GM18526 (cell line): ENCODE data around the gene DNAJC21.

ENCODE experiments used
- POLR2A ChIP-seq: IDR thresholded peaks from 3 replicates; pipeline ENCODE4 v1.6.1; 2011; ENCODE audit not compliant: insufficient read length; ENCODE audit errors: extremely low read depth

DNAJC21 gene

DNA sequence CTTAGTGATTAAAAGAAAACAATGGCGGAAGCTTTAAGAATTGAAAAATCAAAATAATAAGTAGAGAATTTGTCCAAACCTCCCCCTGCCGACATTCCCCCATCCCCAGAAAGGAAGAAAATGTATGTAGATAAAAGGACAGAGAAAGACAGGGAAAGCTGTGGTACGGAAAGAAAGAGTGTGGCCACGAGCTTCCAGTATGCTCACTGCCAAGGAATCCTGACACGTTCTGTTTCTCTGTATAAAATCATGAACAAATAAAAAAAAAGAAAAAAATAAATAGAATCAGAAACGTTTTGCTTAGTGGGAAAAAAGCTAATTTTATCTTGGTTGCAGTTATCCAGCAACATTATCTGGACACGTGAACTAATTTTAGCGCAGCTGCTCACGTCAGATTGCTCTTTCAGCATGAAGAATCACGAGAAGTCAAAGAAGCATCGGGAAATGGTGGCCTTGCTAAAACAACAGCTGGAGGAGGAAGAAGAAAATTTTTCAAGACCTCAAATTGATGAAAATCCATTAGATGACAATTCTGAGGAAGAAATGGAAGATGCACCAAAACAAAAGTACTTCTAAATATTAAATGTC, 15.2 kb downstream of the DNAJC21 start:
- TF ChIP-seq POLR2A: no peak

DNA sequence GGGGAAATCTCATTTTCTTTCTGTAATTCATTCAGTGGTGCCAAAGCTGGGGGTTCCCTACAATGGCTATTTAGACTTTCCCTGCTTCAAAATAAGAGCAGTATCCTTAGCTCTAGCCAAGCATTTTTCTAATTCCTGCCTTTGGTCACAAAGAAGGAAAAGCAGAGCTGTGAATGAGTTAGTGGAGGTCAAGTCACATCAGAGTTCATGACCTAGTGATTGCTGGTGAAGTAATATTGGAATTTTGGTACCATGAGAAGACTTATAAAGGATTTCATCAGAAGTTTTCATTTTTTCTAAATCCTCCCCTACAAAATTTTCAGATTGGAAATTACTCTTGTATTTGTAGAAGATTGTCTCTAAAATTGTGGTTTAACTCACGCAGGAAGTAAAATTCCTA, 28.0 kb downstream of the DNAJC21 start:
- no peak for TF ChIP-seq POLR2A

DNA sequence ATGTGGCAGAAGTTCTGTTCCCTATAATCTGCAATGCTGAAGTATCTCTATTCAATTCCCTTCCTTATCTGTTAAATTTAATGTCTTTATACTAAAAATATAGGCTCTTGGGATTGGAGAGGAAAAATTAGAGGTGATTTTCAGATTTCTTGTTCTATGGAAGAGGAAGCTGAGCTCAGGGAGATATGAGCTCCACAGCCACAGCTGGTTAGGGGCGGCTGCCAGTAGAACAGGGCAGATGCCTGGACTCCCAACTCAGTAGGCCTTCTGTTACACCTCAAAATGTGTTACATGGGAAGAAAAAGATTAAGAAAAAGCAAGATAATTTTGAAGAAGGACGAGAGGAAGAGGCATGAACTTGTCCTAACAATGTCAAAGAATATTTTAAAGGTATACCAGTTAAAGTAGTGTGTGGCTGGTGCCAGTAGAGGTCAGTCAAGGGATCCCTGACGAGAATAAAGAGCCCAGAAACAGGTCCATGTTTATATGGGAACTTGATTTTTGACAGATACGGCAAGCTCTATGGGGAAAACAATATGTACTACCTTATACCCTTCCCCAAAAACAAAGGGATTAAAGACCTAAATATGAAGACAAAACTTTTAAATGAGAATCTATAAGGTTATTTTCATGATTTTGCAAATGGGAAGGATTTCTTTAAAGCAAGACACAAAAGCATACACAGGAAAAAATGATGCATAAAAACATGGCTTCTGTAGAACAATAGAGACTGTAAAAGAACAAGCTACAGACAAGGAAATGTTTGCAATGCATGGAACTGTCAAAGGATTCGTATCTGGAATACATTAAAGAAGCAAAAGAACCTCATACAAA, 28.7 kb downstream of the DNAJC21 start:
- no peak for TF ChIP-seq POLR2A

DNA sequence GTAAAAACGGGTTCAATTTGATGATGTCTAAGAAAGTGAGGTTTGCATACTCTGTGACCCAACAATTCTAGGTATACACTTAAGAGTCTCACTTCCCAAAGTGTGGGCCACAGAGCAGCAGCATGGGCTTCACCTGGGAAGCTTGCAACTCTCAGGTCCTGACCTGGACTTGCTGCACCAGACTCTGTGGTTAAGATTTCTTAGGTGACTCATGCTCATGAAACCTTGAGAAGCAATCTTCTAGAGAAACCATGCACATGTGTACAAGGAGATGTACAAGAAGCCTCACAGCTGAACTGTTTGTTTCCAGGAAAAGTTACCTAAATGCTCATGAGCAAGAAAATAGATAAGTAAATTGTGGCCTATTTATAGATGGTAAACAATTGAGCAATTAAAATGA, 30.0 kb downstream of the DNAJC21 start:
- TF ChIP-seq POLR2A: no peak

DNA sequence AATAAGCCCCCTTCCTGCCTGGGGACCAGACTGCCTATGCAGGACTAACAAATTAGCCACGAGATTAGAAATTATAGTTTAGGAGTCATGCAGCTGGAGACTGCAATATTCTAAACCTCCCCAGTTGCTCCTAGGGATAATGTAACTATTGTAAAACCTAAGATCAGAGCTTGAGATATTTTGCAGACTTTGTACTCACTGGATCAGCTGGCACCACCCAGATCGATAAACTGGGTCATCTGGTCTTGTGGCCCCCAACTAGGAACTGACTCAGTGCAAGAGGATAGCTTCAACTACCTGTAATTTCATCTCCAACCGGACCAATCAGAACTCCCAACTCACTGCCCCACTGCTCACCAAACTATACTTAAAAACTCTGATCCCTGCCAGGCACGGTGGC, 38.2 kb downstream of the DNAJC21 start:
- TF ChIP-seq POLR2A: no peak

DNA sequence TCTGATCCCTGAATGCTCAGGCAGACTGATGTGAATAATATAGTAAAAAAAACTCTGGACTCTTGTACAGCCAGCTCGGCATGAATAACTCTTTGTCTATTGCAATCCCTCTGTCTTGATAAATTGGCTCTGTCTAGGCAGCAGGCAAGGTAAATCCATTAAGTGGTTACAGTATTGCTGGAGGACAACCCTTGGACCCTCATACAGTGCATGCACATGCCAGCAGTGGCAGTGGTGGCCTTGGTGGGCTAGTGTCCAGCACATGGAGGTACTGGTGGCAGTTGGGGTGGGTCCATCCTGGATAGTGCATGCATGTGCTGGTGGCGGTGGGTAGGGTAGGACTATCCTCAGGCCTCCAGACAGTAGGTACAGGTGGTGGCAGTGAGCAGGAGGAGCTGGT, 38.9 kb downstream of the DNAJC21 start:
- TF ChIP-seq POLR2A: no peak

DNA sequence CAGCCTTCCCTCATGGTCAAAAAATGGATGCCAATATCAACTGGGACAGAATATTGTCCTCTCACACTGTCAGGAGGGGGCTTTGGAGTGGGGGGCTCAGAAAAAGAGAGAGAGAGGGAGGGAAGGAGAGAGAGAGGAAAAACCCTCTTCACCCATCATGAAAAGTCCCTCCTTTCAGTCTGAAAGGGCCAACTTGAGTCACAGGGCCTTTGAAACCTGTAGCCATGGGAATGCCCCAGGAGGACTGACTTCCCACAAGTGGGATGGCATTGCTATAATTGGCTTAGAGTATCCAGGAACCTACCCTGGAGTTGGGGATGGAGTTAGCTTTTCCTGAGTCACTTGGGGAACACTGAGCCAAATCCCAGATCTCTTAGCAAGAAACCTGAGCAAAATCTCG, 41.2 kb downstream of the DNAJC21 start:
- no peak for TF ChIP-seq POLR2A

DNA sequence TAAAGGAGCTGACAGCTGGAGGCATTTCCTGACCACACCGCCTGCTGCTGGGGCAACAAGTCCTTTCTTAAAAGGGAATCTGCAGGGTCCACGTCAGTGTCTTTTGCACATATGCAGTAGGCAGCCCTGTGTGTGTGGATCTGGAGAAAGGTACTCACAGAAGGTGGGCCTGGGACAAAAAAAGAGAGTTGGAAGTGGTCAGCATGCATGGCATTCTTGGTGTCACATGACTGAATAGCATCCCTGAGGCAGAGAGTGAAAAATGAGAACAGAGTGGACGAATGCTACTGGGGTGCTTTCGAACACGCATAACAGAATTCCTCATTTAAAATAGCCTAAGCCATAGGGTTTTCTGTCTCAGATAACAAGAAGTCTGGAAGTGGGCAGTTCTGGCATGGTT, 47.0 kb downstream of the DNAJC21 start:
- no peak for TF ChIP-seq POLR2A

DNA sequence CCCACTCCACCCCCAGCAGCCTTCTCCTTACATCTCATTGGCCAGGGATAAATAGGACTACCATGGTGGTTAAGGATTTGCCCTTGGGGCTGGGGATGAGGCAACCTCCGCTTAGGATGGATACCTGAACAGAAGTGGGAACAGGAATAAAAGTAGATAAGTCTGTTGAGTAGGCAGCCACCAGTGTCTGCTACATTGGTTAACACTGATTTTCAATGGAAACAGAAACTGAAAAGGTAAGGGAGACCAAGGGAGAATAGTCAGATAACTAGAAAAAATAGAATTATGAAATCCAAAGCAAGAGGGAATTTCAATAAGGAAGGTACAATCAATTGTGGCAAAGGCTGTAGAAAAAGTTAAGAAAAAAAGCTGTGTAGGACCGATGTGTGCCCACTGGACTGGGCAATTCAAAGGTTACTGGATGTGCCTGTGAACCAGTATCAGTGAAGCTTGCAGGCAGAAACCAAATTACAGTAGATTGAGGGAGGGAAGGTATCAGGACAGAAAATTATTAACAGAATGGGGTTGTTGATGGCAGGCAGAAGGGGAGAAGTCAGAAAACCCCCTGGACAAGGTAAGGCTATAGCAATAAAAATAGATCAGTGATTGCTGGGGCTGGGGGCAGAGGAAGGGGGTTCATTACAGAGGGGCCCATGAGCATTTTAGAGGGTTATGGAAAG, 48.7 kb downstream of the DNAJC21 start:
- TF ChIP-seq POLR2A: no peak

DNA sequence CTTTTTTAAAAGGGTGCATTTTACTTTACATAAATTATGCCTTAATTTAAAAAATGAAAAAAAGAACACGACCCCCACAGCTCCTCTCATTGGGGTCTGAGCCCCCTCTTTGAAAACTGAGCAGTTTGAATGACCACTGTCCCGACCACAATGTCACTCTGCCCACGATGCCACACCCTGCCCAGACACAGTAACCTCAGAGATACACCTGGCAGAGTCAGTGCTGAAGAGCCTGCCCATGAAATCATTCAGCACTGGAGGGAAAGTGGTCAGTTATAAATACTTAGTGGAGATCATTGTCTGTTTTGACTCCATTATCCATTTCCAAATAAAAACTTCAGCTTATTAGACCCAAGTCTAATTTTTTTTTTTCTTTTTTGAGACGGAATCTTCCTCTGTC, 49.3 kb downstream of the DNAJC21 start:
- TF ChIP-seq POLR2A: no peak

DNA sequence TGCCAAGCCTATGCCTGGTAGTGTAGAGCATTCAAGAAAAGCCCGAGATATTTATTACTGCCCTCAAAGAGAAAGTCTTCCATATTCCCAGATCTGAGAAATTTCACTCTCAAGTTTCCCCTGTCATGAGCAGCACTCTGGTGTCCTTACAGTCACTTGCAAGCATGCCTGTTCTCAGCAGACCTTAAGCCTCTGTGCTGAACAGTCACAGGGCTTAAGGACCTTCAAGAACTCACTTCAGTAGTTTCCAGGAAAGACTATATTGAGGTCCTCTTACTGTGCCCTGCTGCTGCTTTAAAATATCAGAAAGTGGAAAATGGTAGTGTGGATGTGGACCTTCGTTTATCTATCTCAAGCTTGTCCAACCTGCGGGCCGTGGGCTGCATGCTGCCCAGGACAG, 53.5 kb downstream of the DNAJC21 start:
- TF ChIP-seq POLR2A: no peak

DNA sequence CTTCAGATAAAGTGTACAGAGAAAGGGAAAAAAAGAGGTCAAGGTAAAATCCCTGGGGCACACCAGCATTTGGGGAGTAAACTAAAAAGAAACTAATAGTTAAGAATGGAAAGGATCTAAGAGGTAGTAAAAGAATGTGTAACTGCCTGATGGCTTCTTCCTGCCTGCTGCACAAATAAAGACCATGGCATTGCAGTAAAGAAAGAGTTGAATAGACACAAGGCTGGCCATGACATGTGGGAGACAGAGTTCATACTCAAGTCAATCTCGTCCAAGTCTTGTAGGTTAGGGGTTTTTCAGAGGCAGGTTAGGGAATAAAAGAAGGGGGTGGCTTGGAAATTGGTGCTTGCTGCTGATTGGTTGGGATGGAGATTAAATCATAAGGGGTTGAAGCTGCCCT, 57.6 kb downstream of the DNAJC21 start:
- no peak for TF ChIP-seq POLR2A

DNA sequence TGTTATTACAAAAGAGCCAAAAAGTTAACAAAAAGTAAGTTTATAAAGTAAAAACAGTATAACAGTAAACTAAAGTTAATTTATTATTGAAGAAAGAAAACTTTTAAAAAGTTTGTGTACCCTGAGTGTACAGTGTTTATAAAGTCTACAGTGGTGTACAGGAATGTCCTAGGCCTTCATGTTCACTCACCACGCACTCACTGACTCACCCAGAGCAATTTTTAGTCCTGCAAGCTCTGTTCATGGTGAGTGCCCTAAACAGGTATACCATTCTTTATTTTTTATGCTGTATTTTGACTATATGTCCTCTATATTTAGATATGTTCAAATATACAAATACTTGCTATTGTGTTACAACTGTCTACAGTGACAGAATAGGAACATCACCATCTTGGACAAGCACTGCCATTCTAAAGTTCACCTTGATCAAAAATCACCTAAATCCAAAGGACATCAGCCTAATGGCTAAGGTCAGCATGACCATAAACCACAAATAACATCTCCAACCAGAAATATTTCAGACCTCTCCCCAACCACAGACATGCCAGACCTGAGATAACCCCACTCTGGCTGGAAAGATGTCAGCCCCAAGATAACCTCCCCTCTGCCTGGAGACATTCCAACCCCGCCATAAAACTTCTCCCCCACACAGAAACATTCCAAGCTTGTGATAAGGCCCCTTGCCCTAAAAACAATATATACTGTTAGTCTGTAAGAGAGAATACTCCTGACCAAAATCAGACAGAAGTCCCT, 62.3 kb downstream of the DNAJC21 start:
- TF ChIP-seq POLR2A: no peak

DNA sequence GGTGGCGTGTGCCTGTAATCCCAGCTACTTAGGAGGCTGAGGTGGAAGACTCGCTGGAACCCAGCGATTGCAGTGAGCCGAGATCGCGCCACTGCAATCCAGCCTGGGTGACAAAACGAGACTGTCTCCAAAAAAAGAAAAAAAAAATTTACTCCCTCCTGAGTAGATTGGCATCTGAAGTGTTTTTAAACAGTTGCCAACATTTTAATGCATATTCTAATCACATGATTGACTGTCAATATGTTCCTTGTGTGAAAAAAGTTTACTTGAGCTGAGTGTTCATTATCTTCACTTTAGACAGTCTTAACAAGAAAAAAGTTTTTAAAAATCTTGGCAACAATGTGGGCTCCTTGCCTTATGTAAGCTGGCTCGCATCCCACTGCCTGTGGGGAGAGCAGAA, 64.6 kb downstream of the DNAJC21 start:
- no peak for TF ChIP-seq POLR2A

DNA sequence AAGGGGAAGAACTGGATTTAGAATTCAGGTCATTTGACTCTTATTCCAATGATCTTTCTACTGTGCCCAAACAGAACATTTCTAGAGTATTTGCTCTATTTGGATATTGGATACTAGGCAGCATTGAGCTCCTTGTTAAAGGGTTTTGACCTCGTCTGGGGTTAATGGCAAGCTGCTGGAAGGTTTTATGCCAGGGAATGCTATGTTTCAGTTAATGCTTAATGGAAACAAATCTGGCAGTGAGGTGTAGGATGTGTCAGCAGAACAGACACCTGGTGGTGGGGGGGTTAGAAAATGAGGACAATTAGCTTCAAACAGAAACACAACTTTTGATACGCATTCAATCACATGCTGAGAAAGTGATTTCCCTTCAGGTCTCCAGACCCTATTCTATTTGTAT, 66.9 kb downstream of the DNAJC21 start:
- TF ChIP-seq POLR2A: no peak
